AML-193 (cell line): ENCODE measurements around the gene ZFTA.
A peak's percentile ranks its signal among the peaks of the same experiment; 100 is the strongest.
"Not testable (repeated sequence)": the region's sequence is repeated elsewhere in the genome, so short reads cannot be mapped to it uniquely, and the experiment has no call there.

Experiments
- DNase-seq, 2 experiments: peaks; one replicate each; lab custom pipeline; 2025; lab: John Stamatoyannopoulos, UW

The ZFTA gene

DNA sequence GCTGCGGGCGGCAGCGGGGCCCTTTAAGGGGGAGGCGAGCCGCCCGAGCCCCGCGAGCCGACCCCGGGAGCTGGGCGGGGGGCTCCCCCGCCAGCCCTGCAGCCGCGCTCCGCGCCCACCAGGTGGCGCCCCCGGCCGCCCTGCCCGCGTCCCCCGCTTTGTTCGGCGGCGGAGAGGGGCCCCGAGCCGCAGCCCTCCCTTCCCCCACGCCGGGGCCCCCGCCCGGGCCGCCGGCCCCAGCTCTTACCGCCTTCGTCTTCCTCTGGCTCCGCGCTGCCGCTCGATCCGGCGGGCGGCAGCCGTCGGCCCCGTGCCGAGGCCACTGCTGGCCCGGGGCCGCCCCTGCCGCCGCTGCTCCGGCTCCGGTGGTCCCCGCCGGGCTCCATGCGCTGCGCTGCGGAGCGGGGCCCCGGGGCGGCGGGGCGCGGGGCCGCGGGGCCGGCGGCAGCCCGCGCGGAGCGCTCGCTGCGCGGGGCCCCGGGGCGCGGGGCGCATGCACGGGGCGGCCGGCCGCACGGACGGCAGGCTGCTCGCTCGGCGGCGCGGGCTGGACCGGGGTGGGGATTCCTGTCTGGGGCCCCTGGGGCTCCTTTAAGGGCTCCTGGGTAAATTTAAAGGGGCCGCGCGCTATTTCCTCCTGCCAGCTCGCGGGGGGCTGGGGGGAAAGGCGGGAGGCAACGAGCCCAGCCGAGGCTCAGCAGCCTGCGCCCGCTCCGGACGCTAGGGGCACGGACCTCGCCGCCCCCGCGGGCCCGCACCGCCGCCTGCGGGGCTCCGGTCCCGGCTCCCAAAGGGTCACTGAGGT, at the start of gene ZFTA:
Gene ZFTA (minus strand): TSS at position 539 of the 805 bp plus-strand sequence. CDS start 153 bp downstream, at position 386.
- peak in 1 of 2 experiments; percentile 8 for DNase-seq

DNA sequence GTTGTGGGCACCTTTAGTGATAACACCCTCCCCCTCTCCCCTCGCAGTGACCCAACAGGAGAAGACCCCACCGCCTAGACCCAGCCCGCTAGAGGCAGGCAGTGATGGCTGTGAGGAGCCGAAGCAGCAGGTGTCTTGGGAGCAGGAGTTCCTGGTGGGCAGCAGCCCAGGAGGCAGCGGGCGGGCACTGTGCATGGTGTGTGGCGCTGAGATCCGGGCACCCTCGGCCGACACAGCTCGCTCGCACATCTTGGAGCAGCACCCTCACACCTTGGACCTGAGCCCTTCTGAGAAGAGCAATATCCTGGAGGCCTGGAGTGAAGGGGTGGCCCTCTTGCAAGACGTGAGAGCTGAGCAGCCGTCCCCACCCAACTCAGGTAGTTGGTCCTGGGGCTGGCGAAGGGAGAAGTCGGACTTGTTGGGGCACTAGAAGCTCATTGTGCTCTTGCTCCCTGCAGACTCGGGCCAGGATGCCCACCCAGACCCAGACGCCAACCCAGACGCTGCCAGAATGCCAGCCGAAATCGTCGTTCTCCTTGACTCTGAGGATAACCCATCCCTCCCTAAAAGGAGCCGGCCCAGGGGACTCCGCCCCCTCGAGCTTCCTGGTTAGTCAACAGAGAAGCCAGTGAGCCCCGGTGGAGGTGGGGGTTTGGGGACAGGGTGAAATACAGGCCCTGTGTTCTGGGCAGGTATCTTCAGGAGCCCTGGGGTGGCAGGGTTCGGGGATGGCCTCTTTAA, 49.4 kb upstream of the ZFTA start:
- DNase-seq = no peak

DNA sequence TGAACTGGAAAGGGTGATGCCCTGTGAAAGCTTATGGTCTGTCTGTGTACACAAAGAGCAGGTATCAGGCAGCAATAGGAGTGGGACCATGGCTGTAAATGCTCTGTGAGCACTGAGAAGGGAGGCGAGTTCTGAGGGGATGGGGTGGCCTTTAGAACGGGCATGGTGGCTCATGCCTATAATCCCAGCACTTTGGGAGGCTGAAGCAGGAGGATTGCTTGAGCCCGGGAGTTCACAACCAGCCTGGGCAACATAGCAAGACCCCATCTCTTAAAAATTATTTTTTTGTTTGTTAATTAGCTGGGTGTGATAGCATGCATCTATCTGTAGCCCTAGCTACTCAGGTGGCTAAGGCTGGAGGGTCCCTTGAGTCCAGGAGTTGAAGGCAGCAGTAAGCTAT, 48.2 kb upstream of the ZFTA start:
- DNase-seq = no peak

DNA sequence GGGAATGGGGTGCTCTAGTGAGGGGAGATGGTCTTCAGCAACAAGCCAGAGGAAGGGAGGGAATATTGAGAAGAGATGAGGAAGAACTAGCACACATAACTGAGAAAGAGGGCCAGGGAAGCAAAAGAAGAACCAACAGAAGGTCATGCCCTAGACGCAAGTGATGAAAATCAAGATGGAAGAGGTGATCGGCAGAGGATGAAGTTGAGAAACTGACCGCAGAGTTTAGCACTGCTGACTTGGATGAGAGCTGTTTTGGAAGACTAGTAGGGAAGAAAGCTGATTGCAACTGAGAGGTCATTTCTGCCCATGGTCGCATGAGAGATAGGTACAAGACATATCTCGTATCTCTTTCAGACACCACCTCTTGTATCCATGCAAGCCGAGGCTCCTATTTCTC, 47.6 kb upstream of the ZFTA start:
- no peak for DNase-seq

DNA sequence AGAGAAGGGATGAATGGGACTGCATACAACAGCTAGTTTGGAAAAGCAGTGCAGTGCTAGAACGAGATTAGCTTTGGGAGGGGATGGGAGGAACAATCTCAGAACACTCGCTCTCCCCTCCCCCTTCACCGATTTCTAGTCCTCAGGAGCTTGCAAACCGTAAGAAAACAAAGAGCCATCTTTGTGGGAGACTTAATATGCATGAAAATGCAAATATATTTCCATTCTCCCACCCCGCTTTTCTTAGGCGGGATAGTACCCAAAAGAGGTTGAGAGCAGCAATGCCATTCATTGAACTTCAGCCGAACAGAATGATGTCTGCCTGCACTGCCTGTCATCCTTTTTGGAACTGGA, 45.8 kb upstream of the ZFTA start:
- DNase-seq = no peak

DNA sequence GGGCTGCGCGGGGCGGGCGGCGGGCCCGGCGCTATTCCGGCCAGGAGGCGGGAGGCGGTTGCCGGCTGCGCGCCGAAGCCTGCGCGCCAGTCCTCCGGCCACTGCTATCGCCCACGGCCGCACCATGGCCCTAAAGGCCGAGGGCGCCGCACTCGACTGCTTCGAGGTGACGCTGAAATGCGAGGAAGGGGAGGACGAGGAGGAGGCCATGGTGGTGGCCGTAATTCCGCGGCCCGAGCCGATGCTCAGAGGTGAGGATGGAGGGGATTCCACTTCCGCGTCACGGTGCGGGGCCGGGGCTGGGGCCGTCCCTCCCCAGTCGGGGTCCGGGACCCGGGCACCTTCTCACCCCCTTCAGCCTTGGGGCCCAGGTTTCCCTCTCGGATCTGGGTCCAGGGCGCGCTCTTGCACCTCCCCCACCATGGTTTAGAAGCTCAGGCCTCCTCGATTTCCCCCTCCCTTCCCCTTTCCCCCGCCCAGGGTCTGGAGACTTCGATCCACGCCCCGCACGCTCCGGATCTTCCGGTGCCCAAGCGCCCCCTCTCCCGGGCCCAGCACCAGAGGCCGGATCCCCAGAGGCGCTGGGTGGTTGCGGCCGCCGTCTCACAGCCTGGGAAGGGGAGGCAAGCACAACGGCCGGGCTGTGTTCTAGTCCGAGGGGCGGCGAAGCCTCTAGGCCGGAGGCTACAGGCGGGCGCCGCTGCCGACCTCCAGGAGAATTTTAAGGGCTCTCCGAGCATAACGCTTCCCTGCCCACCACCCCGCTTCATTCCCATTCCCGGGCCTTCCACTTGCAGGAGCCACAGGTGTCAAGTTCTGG, 45.2 kb upstream of the ZFTA start:
- no peak for DNase-seq

DNA sequence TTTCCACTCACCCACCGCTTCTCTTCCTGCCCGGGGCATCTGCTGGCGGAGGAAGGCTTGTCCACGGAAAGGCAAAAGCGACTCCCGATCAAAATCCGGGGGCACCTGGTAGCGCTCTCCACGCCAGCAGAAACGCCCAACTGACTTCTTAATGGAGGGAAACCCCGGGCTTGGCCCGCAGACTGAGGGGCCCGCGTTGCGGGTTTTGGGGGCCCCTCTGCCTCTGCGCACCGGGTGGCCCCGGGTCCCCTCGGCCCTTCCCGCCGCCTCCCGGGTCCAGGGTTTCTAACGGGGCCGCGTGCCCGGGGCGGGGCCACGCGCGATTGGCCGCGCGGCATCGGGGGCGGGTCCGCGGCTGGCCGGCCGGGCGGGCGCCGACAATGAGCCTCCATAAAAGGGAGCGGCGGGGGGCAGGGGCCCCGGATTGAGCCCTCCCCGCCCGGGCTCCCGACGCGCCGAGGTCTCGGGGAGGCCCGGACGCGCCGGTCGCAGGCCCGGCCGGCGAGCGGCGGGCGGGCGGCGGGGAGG, 44.5 kb upstream of the ZFTA start, which contains the start of gene SPINDOC:
Gene SPINDOC (plus strand): TSS at position 422 of the 528 bp plus-strand sequence. CDS start 231 bp downstream, outside the sequence.
- DNase-seq = peak; percentile 49 to 50

DNA sequence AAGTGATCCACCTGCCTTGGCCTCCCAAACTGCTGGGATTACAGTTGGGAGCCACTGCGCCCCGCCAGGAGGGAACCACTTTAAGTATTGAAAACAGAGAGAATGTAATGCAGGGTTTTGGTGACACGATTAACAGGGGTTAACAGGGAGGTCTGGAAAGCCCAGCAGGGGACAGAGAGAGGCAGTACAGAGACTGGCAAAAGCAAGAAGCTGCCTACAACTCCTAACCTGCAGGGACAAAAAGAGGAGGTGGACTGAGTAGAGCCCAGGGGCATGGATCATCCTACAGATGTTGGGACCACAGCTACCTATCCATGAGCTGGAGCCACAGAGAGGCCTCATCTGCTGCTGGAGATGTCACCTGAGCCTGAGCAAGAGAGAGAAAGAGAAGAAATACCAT, 42.9 kb upstream of the ZFTA start:
- no peak for DNase-seq

DNA sequence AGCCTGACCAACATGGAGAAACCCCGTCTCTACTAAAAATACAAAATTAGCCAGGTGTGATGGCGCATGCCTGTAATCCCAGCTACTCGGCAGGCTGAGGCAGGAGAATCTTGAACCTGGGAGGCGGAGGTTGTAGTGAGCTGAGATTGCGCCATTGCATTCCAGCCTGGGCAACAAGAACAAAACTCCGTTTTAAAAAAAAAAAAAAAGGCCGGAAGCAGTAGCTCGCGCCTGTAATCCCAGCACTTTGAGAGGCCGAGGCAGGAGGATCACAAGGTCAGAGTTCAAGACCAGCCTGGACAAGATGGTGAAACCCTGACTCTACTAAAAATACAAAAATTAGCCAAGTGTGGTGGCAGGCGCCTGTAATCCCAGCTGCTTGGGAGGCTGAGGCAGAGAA, 41.8 kb upstream of the ZFTA start:
- not testable (repeated sequence) for DNase-seq

DNA sequence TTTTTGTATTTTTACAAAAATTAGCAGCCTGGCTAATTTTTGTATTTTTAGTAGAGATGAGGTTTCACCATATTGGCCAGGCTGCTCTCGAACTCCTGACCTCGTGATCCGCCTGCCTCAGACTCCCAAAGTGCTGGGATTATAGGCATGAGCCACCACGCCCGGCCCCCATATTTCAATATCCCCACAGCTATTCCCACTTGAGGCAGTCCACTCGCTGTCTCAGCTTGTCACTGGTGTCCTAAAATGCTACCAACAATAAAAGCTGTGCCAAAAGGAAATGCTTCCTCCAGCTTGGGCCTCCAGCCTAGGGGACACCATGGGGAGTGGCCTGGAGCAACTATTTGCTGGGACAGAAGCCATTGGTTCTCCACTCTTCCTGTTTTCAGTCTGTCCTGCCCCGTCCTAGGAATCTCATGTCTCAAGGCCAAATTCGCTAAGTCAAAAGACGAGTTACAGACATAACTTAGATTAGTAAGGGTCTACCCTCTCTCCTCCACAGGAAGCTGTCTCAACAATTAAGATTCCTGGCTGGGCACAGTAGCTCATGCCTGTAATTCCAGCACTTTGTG, 37.4 kb upstream of the ZFTA start:
- no peak for DNase-seq

DNA sequence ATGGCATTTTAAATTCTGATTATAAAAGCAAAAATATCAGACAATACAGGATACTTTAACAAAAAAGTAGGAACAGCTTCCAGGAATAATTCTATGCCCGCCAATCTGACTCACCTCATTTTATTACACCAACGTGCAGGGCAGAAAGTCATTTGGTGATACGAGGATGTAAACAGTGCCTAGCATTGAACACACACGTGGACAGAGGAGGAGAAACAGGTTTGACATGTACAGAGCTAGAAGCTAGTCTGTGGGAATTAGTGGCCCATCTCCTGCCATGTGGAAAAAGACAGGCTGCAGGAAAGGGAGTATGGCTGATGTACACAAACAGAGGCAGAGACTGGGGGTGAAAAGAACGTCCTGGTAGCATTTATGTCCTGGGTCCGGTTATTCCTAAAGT, 35.7 kb upstream of the ZFTA start:
- no peak for DNase-seq

DNA sequence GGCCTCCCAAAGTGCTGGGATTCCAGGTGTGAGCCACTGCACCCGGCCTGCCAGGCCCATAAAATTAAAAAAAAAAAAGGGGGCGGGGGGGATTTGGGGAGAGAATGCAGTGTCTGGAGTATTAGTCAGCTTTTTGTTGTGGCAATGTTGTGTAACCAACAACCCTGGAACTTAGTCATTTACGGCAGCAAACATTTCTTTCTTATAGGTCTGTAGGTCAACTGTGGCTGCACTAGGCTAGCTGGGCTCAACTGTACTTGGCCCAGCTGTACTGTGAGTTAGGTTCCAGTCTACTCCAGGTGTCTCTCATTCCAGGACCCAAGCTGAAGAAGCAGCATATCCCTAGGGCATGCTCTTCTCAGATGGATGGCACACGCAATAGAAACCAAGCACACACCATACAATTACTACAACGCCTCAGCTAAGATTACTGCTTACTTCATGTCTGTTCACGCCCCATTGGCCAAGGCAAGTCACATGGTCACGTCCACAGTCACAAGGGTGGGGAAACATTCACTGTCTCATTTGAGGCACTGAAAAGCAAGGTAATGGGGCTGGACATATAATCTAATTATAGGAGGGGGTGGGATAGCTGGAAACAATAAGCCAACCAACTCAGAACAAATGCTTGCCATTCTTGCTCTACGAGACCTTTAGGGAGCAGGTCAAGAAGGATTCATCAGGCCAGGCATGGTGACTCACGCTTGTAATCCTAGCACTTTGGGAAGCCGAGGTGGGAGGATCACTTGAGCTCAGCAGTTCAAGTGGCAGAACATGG, 34.3 kb upstream of the ZFTA start:
- DNase-seq = no peak

DNA sequence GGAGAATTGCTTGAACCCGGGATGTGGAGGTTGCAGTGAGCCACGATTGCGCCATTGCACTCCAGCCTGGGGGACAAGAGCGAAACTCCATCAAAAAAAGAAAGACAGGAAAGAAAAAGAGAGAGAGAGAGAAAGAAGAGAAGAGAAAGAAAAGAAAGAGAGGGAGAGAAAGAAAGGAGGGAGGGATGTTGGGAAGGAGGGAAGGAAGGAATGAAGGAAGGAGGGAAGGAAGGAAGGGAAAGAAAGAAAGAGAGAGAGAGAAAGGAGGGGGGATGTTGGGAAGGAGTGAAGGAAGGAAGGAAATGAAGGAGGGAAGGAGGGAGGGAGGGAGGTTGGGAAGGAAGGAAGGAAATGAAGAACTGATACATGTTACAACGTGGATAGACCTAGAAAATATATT, 32.3 kb upstream of the ZFTA start:
- DNase-seq = no peak

DNA sequence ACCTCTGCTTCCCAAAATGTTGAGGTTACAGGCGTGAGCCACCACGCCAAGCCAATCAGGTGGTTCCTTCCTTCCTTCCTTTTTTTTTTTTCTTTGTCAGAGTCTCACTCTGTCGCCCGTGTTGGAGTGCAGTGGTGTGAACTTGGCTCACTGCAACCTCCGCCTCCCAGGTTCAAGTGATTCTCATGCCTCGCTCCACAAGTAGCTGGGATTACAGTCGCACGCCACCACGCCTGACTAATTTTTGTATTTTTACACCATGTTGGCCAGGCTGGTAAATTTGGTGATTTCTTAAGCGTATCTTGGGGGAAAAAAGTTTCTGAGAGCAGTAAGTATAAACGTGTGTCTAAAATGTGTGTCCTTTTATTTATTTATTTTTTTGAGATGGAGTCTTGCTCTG, 26.5 kb upstream of the ZFTA start:
- DNase-seq = no peak

DNA sequence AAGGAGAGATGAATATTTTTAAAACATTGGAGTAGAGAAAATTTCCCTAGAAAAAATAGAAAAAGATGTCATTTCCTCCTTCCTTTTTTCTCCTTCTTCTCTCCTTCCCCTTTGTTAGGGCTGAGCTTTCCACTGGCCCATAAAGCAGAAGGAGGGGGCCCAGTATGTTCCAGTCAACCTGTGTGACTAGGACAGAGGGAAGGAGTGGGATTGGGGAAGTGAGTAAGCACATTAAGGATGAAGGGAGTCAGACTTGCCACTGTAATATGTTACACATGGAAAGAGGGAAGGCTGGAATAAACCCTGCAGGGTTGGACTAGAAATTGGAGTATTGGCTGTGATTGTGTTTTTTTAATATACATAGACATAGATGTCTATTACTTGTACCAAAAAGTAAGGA, 24.6 kb upstream of the ZFTA start:
- no peak for DNase-seq

DNA sequence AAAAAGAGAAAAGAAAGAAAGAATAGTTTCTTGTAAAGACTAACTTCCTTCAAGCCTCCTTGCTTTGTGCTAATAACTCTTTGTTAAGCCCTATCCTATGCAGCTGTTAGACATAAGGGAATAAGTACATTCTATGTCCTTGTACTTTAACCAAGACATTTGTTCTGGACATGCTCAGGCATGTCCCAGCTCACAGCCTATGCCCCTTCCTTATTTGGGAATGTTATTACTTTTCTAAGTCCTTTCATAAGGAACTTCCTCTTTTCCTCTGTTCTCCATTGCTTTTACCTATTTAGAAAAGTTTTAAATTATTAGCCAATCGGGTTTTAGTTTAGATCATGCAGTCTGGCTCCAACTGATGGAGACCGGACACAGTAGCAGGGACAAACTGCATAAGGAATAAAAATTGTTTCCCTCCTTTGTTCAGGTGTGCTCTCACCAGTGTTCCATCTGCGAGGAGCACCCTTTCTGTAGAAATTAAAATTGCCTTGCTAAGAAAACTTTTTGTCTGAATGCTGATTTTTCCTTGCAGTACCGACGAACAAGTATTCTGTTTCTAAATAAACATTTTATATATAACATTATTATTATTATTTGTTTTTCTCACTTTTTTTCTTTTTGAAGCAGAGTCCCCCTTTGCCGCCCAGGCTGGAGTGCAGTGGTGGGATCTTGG, 23.1 kb upstream of the ZFTA start:
- no peak for DNase-seq

DNA sequence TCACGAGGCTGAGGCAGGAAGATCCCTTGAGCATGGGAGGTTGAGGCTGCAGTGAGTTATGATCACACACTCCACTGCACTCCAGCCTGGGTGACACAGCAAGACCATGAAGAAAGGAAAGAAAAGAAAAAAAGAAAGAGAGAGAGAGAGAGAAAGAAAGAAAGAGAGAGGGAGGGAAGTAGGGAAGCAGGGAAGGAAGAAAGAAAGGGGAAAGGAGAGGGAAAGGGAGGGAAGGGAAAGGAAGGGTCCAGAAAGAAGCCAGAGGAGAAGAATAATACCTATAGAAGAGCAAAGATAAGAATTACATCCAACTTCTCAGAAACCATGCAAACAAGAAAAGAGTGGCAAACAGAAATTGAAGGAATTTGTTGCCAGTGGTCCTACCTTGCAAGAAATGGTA, 17.2 kb upstream of the ZFTA start:
- DNase-seq = no peak

DNA sequence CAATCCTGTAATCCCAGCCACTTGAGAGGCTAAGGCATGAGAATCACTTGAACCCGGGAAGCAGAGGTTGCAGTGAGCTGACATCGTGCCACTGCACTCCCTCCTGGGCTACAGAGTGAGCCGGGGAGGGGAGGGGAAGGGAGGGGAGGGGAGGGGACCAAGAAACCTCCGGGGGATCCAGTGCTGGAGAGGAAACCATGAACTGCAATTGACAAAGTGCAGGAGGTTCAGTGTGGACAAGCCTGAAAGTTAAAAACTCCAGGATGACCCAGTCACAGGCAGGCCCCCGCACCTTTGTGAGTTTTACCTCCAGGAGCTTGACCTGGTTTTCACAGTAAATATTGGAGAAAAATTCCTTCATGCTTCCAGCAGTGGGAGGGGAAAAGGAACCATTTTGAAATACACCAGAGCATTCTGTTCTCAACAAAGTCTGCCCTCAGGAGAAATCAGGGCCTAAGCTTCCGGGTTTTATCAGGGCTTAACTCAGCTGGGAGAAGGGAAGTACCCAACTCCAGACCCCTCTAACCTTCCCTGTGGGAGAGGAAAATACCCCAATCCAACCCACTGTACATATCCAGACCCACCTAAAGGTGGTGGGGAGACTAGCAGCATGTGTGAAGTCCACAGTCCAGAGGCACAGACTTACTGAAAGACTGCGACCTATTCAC, 15.5 kb upstream of the ZFTA start:
- DNase-seq = no peak

DNA sequence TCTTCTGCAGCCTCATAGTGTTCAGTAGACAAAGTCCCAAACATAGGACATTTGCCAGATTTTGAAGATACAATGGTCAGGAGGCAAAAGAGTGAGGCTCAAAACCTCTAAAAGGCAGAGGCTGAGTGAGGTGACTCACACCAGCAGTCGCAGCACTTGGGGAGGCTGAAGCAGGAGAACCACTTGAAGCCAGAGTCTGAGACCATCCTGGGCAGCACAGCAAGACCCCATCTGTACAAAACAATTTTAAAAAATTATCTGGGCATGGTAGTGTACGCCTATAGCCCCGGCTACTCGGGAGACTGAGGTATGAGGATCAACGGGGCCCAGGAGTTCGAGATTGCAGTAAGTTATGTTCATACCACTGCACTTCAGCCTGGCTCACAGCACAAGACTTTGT, 14.2 kb upstream of the ZFTA start:
- no peak for DNase-seq

DNA sequence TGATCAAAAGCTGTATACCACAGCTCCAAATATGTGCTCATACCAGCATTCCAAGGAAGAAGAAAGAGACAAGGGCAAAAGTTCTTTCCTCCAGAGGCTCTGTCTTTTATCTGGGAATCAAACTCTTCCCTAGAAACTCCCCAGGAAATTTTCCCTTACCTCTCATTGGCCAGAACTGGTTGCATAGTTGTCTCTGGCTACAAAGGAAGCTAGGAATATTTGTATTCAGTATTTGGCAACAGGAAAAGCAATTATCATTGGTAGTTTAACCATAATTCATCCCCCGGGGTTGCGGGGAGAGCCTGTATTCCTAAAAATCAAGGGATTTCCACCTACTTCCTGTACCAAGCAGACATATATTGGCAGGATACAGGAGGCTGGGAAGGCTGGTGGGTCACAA, 10.5 kb upstream of the ZFTA start:
- DNase-seq = no peak
